HG02678 (cell line): ENCODE data around the gene IL17C.

Source experiments
- ATAC-seq: cut with Tn5 transposase; IDR thresholded peaks from one replicate; pipeline ENCODE4 v1.9.1; 2021; ENCODE audit warnings: mild to moderate bottlenecking, moderate library complexity; ENCODE audit not compliant: unreplicated experiment

Gene IL17C

GRCh38 chr16:88638323-88639230 is at the start of gene IL17C:
TSS of gene IL17C (plus strand) at chr16:88638572. CDS start at chr16:88638642, 70 bp downstream.
- ATAC-seq: no peak

- ATAC-seq: no peak
Observed at GRCh38 chr16:88588754-88589153, 49.6 kb upstream of the IL17C start.

GRCh38 chr16:88589441-88589840 is 48.9 kb upstream of the IL17C start:
- ATAC-seq: no peak

GRCh38 chr16:88591577-88592021 is 46.8 kb upstream of the IL17C start:
- ATAC-seq: no peak

GRCh38 chr16:88593061-88593460 is 45.3 kb upstream of the IL17C start:
- ATAC-seq: no peak

- ATAC-seq: no peak
Observed at GRCh38 chr16:88593489-88593888, 44.9 kb upstream of the IL17C start.

- ATAC-seq: no peak
Observed at GRCh38 chr16:88593910-88594309, 44.5 kb upstream of the IL17C start.

- ATAC-seq: no peak
Observed at GRCh38 chr16:88595101-88595500, 43.3 kb upstream of the IL17C start.

GRCh38 chr16:88595921-88596320 is 42.5 kb upstream of the IL17C start:
- ATAC-seq: no peak

- ATAC-seq: no peak
Observed at GRCh38 chr16:88596483-88596882, 41.9 kb upstream of the IL17C start.

GRCh38 chr16:88597856-88598491 is 40.4 kb upstream of the IL17C start:
- no peak for ATAC-seq

- no peak for ATAC-seq
Observed at GRCh38 chr16:88599092-88599733, 39.2 kb upstream of the IL17C start.

- no peak for ATAC-seq
Observed at GRCh38 chr16:88599825-88600538, 38.4 kb upstream of the IL17C start.

GRCh38 chr16:88600539-88600896 is 37.9 kb upstream of the IL17C start:
- ATAC-seq: no peak

GRCh38 chr16:88601313-88602036 is 36.9 kb upstream of the IL17C start:
- no peak for ATAC-seq

GRCh38 chr16:88602091-88602490 is 36.3 kb upstream of the IL17C start:
- no peak for ATAC-seq

GRCh38 chr16:88605186-88606147 is 32.9 kb upstream of the IL17C start:
- no peak for ATAC-seq

- no peak for ATAC-seq
Observed at GRCh38 chr16:88606148-88606757, 32.1 kb upstream of the IL17C start.

- no peak for ATAC-seq
Observed at GRCh38 chr16:88608076-88608475, 30.3 kb upstream of the IL17C start.
